GM18907 (cell line): ENCODE measurements around the gene ADARB2.
A peak's percentile ranks its signal among the peaks of the same experiment; 100 is the strongest.

Experiments
- ATAC-seq: cut with Tn5 transposase; IDR thresholded peaks from one replicate; pipeline ENCODE4 v1.9.1; 2021; ENCODE audit warnings: mild to moderate bottlenecking, moderate library complexity; ENCODE audit not compliant: unreplicated experiment

Gene ADARB2

DNA sequence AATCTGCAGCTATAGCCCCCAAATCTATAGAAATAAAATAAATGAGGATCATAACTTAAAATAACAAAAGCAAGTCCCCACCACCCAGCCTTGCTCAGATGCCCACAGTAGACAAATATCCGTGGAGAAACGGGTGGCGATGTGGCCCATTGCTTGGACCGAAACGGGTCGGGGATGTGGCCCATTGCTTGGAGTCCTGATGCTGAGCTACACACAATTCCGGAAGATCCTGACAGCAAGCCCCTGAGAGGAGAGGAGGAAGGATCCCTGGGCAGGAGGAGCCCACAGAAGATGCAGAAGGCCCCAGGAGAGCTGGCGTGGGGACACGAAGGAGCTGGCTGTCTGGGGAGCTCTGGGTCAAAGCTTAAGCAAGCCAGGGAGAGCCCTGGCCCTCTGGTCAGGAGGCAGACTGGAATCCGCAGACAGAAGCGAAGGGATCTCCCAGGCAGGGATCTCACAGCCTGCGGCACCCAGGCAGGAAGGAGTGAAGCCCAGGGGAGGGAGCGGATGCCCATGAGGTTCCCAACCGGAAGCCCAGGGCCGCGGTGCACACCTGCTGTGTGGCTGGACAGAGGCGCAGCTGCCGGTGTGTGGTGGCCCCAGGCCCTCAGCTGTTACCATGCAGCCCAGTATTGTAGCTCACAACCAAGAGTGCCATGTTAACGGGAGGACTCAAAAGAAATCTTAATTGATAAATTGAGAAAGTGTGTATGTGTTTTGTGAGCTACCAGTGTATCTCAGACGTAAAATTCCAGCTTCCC, 138.8 kb downstream of the ADARB2 start:
- no peak for ATAC-seq

DNA sequence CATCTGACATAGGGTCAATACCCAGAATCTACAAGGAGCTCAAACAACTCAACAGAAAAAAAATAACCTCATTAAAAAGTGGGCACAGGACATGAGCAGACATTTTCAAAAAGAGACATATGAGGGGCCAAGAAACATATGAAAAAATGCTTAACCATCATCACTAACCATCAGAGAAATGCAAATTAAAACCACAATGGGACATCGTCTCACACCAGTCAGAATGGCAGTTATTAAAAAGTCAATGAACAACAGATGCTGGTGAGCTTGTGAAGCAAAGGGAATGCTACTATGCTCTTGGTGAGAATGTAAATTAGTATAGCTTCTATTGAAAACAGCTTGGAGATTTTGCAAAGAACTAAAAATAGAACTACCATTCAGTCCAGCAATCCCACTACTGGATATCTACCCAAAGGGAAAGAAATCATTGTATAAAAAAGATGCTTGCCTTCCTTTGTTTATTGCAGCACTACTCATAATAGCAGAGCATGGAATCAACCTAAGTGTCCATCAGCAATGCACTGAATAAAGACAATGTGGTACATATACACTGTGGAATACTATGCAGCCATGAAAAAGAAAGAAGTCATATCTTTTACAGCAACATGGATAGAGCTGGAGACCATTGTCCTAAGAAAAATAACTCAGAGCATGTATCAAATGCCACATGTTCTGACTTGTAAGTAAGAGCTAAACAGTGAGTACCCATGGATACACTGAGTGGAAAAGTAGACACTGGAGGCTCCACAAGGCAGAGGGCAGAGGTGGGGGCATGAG, 139.8 kb downstream of the ADARB2 start:
- peak; percentile 84 for ATAC-seq

DNA sequence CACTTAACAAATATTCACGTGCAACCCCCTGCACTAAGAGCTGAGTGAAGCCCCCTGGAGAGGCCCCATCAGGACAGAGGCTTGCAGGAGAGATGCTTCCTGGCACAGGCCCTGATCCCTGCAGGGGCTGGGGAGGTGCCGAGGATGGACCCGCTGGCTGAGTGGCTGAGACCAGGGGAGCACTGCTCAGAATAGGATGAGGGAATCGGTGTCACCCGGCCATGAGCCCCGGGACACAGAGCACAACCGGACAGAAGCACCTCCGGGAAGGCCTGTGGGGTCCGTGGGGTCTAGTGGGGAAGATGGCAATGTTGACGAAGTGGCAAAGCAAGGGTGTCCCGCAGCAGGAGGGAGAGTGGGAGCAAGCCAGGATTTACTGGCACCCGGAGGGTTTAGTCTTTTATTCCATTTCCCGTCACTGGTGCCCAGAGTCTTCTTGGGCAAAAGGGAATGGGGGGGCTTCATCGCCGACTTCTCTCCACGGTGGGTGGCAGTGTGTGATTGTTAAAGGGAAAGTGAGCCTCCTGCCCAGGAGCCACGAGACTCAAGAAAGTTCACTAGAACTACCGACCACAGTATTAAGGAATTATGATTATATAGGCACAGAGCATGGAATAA, 140.7 kb downstream of the ADARB2 start:
- ATAC-seq: no peak

DNA sequence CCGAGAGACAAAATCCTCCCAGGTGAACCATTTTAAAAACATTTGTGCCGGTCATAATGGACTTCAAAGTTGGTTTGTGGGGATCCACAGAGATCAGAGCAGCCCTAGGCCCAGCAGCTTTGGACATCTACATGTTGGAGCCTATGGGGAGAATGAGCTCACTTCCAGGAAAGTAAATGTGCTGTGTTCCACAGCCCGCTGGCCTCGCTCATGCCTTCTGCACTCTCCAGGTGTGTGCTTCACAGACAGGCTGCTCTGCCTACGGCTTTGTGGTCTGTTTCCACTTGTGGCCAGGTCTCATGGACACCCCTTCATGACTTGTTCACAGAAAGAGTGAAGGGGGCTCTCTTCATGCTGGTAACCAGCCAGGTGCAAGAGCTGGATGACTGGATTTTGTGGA, 141.6 kb downstream of the ADARB2 start:
- no peak for ATAC-seq

DNA sequence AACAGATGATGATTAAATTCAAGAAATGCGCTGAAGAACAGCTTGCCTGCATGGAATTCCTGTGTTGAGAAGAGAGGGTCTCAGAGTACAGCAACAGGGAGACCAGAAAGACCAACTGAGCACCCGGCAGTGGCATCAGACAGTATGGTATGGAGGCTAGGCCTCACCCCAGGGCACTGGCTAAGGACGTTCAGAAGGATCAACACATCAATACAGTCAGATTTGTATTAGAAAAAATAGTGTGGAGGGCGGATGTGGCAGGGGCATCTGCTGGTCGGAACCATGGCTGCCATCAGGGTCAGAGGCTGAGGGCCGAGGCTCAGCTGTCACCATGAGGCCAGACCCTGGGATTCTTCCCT, 142.1 kb downstream of the ADARB2 start:
- ATAC-seq: no peak

DNA sequence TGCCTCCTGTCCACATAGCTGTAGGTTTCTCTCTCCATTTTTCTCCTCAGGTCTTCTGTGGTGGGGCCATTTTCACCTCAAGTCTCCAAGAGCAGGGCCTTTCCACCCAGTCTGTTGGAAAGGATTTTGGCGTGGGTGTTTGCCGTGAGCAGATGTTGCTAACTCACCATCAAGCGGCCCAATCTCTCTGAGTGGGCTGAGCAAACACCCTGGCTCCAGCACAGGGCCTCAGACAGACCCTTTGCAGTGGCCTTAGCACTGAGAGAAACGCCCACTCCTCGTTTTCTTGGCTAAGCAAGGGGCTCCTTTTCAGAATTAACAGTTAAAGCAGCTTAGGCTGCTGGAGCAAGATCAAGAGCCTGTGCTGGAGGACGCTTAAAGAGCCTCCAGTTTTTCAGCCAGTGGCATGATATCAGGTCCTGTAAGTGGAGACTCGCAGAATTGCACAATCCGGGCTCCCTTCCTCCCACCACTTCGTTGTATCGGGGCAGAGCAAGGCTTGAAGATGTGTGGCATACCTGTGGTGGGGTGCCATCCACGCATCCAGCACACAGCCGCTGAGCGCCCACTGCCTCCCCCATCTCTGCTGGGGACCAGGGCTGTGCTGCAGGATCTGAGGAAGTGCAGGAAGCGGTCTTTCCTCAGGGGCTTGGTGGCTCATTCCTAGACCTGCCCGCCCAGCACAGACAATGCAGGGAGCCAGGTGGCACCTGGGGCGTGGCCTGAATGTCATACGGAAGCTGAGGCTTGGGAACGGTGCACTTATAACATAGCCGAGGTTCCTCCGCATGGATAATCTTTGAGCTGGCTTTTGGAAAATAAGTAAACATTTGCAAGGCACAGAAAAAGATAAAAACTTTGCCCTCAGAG, 142.7 kb downstream of the ADARB2 start:
- ATAC-seq: no peak

DNA sequence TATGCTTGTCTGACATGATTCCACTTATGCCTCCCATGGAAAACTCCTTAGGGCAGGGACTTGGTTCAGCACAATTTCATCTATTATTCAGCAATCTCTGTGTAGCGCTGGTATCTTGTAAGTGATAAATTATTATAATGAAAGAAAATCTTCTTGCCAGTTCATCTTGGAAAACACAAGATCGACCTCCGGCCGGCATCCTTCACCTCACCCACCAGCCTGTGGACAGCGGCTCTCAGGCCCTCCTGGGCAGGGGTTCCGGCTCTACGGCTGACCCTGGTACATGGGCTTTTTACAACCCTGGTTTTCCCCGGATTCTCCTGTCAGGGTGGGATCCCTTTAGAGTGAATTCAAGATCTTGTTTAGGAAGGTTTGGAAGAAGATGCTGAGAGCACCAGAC, 145.6 kb downstream of the ADARB2 start:
- ATAC-seq: no peak

DNA sequence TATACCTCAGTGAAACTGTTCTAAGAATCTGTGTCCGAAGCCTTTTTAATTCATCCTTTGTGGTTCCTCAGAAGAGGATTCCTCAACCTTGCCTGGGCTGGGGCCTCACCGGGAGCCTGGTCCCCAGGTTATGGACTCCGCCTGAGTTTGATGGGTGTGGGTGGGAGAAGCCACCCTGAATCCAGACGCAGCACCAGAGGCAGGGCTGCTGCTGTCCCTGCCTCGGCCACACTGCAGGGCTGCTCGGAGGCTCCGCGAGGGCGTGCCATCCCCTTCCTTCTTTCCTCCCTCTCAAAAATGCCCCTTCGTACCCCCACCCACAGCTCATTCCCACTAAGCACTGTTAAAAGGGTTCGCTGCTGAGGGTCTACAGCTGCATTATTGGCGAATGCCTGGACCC, 146.3 kb downstream of the ADARB2 start:
- ATAC-seq: no peak

DNA sequence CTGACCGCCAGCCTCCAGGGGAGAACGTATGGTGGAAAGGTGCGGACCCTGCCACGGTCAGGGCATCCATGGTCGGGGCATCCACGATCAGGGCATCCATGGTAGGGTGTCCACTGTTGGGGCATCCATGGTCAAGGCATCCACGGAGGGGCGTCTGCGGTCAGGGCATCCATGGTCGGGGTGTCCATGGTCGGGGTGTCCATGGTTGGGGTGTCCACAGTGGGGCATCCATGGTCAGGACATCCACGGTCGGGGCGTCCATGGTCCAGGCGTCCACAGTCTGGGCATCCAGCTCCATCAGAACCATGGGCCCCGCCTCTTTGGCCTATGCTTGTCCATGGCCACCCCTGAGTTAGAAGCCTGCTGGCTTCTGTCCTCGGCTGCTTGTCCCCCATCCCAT, 148.1 kb downstream of the ADARB2 start:
- no peak for ATAC-seq

DNA sequence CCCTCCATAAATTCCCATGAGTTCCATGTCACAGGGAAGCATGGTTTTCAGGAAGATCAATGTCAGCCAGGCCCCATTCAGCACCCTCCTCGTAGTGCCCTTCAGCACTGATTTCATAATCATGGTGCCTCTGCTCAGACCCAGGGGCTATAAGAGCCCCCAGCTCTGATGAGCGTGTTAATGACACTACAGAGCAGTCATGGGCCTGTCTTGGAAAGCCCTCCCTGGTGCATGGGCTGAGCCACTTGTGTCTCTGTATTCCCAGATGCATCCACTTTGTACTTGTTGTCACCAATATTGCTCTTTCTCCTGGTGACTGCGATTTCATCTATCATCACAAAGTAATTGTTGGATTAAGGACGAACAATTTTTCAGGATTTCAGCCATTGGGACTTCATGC, 154.6 kb downstream of the ADARB2 start:
- no peak for ATAC-seq

DNA sequence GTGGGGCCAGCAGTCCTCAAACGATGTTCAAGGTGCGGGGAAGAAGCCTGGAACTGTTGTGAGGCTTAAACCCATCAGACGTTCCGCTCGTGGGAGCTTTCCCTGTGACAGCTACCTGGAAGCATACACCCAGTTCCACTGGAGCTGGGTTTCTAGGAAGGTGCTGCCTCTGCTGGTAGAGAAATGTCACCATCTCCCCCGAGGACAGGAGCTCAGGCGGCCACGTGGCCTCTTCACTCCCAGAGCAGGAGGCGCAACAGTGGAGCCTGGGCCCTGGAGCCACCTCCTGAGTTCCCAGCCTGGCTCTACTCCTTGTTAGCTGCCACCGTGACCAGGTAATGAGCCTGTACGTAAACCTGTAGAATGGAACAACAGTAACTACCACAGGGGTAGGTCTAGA, 156.1 kb downstream of the ADARB2 start:
- no peak for ATAC-seq

DNA sequence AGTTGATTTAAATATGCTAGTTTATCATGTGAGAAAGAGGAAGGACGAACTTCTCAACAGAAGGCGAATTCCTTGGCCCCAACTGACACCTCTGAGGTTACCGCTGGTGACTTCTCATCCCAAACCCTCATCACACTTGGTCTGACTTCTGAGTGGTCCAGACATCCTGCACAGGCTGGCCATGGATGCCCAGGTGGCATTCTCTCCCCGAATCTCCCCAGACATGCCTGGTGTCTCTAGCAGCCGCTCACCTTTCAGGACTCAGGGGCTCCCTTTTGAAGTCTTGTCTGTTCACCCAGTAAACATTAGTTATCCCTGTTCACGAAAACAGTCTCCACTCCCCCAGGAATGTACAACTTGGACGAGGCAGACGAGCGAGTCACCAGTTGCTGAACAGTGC, 157.7 kb downstream of the ADARB2 start:
- ATAC-seq: no peak

DNA sequence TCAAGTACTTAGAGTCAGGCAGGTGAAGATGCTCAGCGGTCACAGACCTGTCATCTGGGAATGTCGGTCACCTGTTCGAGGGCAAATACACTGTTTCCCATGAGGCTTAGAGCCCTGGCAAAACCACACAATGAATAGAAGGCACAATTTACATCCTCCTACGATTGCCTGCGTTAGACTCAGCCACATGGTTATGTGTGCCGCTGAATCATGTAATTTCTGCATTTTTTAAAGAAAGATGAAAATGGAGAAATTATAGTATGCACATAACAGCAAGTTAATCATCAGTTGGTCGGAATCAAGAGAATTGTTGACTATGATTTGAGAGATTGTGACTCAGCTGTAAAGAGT, 158.2 kb downstream of the ADARB2 start:
- ATAC-seq: no peak

DNA sequence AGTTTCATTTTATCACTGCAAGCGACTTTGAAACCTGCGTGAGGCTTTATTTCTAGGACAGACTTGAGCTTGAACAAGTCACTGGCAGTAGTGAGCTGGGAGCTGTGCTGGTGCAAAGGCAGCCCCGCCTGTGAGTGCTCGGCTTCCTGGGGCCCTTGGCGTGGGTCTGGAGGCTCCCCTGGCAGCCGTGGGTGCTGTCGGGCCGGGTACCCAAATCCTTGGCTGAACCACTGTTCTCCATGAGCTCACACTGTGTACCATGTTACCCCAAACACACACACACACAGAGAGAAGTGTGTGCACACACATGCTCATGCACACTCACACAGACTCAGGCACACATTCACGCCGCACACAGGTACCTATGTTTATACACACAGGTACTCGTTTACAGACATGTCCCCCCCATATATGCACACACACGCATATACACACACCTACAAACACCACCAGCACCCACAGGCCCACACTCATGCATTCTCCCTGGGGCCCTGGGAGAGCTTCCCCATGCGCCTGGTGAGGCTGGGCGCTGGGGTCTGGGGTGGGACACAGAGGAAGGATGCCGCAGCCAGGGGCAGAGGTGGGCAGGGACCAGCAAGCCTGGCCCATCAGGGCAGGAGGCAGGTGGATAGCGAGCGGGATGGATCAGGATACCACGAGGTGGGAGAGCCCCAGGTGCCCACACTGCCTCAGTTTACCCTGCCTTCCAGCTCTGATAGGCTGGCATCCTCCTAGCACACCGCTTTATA, 158.8 kb downstream of the ADARB2 start:
- ATAC-seq: no peak

DNA sequence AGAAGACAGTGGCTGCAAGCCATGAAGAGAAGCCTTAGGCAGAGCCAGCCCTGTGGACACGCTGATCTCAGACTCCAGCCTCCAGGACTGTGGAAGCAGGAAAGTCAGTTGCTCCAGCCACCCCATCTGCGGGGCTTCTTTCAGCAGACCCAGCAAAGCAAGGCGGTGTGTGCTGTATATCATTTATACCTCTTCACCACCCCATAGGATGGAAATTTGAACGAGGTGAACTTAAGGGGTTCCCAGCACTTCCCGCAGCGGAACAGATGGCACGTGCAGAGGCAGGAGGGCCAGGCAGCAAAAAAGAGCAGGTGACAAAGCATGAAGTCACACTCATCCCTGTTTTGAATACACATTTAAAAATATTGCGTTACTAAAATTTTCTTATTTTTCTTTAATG, 159.4 kb downstream of the ADARB2 start:
- no peak for ATAC-seq

DNA sequence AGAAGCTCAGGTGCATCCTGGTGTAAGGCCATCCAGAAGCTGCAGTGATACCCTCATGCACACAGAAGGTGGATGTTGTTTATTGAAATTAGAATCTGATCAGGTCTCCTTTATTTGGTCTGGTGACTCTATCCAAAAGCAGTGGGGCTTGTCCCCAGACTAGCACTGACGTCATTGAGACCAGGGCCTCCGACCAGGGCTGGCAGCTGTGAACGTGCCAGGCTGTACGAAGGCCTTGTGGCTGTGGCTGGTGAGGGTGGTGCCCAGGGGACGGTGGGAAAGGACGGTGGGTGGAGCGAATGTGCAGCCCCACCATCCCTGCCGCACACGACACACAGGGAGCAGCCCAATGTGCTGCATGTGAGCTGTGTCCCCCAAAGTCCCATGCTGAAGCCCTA, 160.0 kb downstream of the ADARB2 start:
- no peak for ATAC-seq

DNA sequence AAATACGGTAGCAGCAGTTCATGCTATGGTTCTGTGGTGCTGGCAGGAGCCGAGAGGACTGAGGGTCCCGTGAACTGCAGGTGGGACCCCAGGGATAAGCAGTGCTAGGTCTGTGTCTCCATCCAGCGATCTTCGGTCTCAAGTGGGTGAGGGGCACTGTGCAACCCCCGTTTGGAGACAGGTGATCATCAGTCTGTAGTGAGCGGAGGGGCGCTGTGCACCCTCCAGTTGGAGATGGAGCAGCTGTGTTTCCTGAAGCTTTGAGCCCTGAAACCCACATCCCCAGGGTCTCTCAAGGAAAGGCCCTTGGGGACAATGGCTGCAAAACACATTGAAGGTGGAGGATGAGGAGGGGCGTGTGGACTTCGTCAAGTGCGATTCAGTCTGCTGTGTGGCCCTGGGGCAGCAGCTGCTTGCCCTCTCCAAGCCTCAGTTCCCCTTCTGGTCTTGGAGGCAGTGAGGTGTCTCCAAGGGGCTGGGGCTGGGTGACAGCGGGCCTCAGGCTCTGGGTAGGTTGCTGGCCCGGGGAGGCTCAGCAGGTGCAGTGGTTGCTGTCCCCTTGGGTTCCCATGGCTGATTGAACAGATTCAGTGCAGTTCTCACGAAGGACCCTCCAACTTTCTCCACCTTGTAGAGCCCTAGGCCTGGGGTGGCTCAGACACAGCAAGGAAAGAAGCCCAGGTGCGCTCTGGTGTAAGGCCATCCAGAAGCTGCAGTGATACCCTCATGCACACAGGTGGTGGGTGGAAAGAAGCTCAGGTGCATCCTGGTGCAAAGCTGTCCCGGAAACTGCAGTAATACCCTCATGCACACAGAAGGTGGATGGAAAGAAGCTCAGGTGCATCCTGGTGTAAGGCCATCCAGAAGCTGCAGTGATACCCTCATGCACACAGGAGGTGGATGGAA, 160.6 kb downstream of the ADARB2 start:
- ATAC-seq: no peak

DNA sequence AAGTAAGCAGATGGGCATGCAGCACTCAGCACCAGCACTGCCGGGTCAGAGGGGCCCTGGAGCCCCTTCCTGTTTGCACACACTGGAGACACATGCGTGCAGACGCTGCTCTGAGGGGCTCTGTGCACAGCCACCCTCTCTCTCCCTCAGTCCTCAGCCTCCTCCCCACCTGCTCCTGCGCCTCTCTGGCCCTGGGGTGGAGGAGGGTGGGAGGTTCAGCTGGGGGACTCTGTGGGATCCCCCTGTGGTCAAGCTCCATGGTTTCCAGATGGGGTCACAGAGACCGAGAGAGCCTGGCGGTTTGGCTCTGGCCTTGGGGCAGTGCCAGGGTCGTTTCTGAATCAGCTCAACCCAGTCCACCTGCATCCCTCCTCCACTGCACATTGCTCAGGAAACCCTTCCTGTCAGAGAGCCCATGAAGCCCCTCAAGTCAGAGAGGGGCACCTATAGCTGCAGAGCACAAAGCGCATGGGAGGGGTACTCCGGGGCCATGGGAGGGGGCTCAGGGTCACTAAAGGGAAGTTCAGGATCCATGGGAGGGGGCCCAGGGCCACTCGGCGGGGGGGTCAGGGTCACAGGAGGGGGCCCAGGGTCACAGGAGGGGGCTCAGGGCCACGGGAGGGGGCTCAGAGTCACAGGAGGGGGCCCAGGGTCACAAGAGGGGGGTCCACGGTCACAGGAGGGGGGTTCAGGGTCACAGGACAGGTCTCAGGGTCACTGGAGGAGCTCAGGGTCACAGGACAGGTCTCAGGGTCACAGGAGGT, 161.7 kb downstream of the ADARB2 start:
- no peak for ATAC-seq

DNA sequence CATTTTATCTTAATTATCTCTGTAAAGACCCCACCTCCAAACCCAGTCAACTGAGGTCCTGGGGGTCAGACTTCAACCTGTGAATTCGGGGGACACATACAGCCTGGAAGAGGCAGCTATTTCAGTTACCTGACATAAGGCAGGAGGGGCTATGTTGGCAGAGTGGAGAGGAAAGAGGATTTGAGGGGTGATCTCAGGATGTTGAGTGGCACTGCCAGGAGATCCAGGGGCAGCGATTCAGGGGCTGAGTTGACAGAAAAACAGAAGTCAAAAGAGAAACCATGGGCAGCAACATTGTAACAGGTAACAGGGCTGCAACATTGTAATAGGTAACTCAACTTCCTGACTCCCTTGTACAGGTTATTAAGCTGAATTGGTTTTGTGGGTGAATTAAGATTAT, 162.6 kb downstream of the ADARB2 start:
- ATAC-seq: no peak
